Measurements from ENCODE around the gene MRPS26.
A peak's percentile ranks its signal among the peaks of the same experiment; 100 is the strongest.

Gene MRPS26

GRCh38 chr20:3081641-3082040 lies 35.8 kb downstream of the MRPS26 start:
- TF ChIP-seq RARB (CRISPR knock-in tag; IDR thresholded peaks at IDR 0.05) (no peak), ISL1 (CRISPR knock-in tag; IDR thresholded peaks at IDR 0.05) (no peak), PATZ1 (CRISPR knock-in tag; IDR thresholded peaks at IDR 0.05; ENCODE audit: borderline replicate concordance) (no peak), ZNF8 (CRISPR knock-in tag; IDR thresholded peaks at IDR 0.05) (no peak), ZFP30 (CRISPR knock-in tag; IDR thresholded peaks at IDR 0.05) (no peak), SNAI2 (CRISPR knock-in tag; IDR thresholded peaks at IDR 0.05) (no peak), GLIS3 (CRISPR knock-in tag; IDR thresholded peaks at IDR 0.05) (no peak), ZC3H10 (CRISPR knock-in tag; IDR thresholded peaks at IDR 0.05) (no peak), CSRNP3 (CRISPR knock-in tag; IDR thresholded peaks at IDR 0.05) (no peak), OSR1 (CRISPR knock-in tag; IDR thresholded peaks at IDR 0.05) (no peak)
- ATAC-seq = peak; percentile 6; the same call in 1 of the 3 replicates

GRCh38 chr20:3082306-3082951 lies 36.6 kb downstream of the MRPS26 start:
- ATAC-seq = peak; percentile 50
- TF ChIP-seq PATZ1 (CRISPR knock-in tag; IDR thresholded peaks at IDR 0.05; ENCODE audit: borderline replicate concordance) (no peak), ZFP3 (CRISPR knock-in tag; IDR thresholded peaks at IDR 0.05) (no peak), ARNTL (CRISPR knock-in tag; IDR thresholded peaks at IDR 0.05; ENCODE audit: borderline replicate concordance, low read depth) (no peak), CSRNP3 (CRISPR knock-in tag; IDR thresholded peaks at IDR 0.05) (no peak), CSDC2 (CRISPR knock-in tag; IDR thresholded peaks at IDR 0.05) (no peak), POU6F1 (CRISPR knock-in tag; IDR thresholded peaks at IDR 0.05; ENCODE audit: borderline replicate concordance, low read depth) (no peak), RARB (CRISPR knock-in tag; IDR thresholded peaks at IDR 0.05) (no peak), TCF4 (CRISPR knock-in tag; IDR thresholded peaks at IDR 0.05; ENCODE audit: borderline replicate concordance) (no peak), ISL1 (CRISPR knock-in tag; IDR thresholded peaks at IDR 0.05) (no peak), OSR1 (CRISPR knock-in tag; IDR thresholded peaks at IDR 0.05) (no peak), PPARA (CRISPR knock-in tag; IDR thresholded peaks at IDR 0.05; ENCODE audit: borderline replicate concordance) (no peak), ZNF70 (CRISPR knock-in tag; IDR thresholded peaks at IDR 0.05) (no peak), CREB5 (CRISPR knock-in tag; IDR thresholded peaks at IDR 0.05; ENCODE audit: low read depth) (no peak)
